22Rv1 (cell line): ENCODE data around the gene KCNG4.

Experiments
- CTCF ChIP-seq: fragments of 450-650 bp; IDR thresholded peaks from 2 replicates; pipeline ENCODE4 v1.5.1; 2017; ENCODE audit warnings: mild to moderate bottlenecking
- ZFX ChIP-seq: fragments of 450-650 bp; IDR thresholded peaks from 2 replicates; pipeline ENCODE4 v1.6.1; 2017; ENCODE audit warnings: antibody characterized with exemption, borderline replicate concordance

GRCh38 chr16:84220851-84221250, 19.0 kb downstream of the KCNG4 start:
- TF ChIP-seq CTCF (no peak), ZFX (no peak)
